PC-9 (cell line): ENCODE measurements around the gene RUNX2.

Experiments used
- EZH2 ChIP-seq: fragments of 200-600 bp; sonication (generic); IDR thresholded peaks from 2 replicates; pipeline ENCODE4 v1.8.0; 2017; ENCODE audit warnings: antibody characterized with exemption, low read depth
- TF ChIP-seq, protein P1 (sequence below): fragments of 200-600 bp; sonication (generic); conservative IDR thresholded peaks from 2 replicates; pipeline ENCODE4 v1.6.1; 2017; ENCODE audit warnings: mixed run types, antibody characterized with exemption, mild to moderate bottlenecking, moderate library complexity

DNA sequence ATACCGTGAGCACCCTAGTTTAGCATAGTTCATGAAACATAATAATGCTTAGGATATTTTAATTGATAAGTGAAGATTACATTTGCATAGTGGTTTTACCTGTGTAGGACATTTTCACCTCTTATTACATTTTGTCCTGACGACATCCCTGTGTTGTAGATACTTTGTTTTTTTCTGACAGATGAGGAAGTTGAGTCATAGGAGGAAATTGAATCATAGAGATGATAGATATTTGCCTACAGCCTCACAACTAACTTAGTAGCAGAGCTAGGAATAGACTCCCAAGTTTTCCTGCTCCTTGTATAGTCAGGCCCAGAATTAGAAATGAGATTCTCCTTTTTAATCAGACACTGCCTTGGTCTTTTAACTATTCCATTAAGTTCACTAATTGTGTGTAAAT is 150.1 kb downstream of the RUNX2 start:
- TF ChIP-seq, protein P1, sequence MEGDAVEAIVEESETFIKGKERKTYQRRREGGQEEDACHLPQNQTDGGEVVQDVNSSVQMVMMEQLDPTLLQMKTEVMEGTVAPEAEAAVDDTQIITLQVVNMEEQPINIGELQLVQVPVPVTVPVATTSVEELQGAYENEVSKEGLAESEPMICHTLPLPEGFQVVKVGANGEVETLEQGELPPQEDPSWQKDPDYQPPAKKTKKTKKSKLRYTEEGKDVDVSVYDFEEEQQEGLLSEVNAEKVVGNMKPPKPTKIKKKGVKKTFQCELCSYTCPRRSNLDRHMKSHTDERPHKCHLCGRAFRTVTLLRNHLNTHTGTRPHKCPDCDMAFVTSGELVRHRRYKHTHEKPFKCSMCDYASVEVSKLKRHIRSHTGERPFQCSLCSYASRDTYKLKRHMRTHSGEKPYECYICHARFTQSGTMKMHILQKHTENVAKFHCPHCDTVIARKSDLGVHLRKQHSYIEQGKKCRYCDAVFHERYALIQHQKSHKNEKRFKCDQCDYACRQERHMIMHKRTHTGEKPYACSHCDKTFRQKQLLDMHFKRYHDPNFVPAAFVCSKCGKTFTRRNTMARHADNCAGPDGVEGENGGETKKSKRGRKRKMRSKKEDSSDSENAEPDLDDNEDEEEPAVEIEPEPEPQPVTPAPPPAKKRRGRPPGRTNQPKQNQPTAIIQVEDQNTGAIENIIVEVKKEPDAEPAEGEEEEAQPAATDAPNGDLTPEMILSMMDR = no peak
- no peak for TF ChIP-seq EZH2
